ENCODE results near the gene AIFM2.

DNA sequence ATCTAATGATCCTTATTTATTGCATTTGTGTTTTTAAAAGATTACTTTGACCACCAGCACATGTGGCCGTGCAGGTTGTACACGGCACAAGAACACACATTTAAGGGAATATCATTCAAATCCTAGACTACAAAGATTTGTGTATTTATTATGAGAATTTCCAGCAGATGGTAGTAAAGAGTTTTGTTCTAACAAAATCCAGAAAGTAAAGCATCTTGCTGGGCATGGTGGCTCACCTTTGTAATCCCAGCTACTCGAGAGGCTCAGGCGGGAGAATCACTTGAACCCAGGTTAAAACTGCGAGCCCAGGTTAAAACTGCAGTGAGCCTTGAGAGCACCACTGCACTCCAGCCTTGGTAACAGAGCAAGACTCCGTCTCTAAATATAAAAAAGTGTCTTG, 48.4 kb downstream of the AIFM2 start:
- TF ChIP-seq CTCF (IDR thresholded peaks at IDR 0.05; ENCODE audit: low read depth, low read length, poor library complexity, severe bottlenecking) (no peak), EZH2phosphoT487 (IDR thresholded peaks at IDR 0.05; ENCODE audit: borderline replicate concordance, low read length) (no peak)

Measured in DOHH2 (cell line).